Thoracic aorta (tissue), 2 donors: Measurements from ENCODE around the gene MYADML2. TPM values are rescaled to one million over a fixed set of nuclear protein-coding genes. Genes with fewer than 3 reads are reported as not detected.

ENCODE experiments used
- ATAC-seq: fragments of 150-250 bp; one replicate; pipeline ENCODE4 v1.8.0; 2017; ENCODE audit warnings: low read depth; ENCODE audit not compliant: insufficient number of reproducible peaks, low FRiP score
- DNase-seq: peaks from one replicate; pipeline ENCODE4 v3.0.0-alpha.2; 2020; ENCODE audit warnings: low spot score
- H3K27ac ChIP-seq, 2 donors: fragments of 200-600 bp; sonication (generic); 1 replicate in 1 of 2; 2 replicates in 1 of 2; pipeline ENCODE4 v1.5.1; 2016; ENCODE audit warnings: mild to moderate bottlenecking in 2 of 2, moderate library complexity in 2 of 2
- H3K27me3 ChIP-seq: fragments of 200-600 bp; sonication (generic); replicated peaks from 2 replicates; pipeline ENCODE4 v1.6.0; 2016; ENCODE audit warnings: mild to moderate bottlenecking; ENCODE audit not compliant: insufficient read depth
- H3K36me3 ChIP-seq: fragments of 200-600 bp; sonication (generic); one replicate; pipeline ENCODE4 v1.5.1; 2016
- H3K4me1 ChIP-seq, 2 donors: fragments of 200-600 bp; sonication (generic); 1 replicate in 1 of 2; 2 replicates in 1 of 2; pipeline versions ENCODE4 v1.5.1 to v1.6.0; 2016; ENCODE audit warnings: low read depth in 2 of 2, mild to moderate bottlenecking in 1 of 2; ENCODE audit not compliant: control insufficient read depth in 1 of 2
- H3K4me3 ChIP-seq: fragments of 200-600 bp; sonication (generic); 2 replicates; pipeline ENCODE4 v1.5.1; 2016; ENCODE audit warnings: mild to moderate bottlenecking
- H3K9me3 ChIP-seq: fragments of 200-600 bp; sonication (generic); 2 replicates; pipeline ENCODE4 v1.5.1; 2016
- total RNA-seq, 2 donors: library from RNA; depleted of rRNA; stranded (reverse); fragments of >200 nt; gene quantifications; one replicate each; pipeline versions ENCODE4 v1.1.0 to v1.2.3, GENCODE V29; 2016
- TF ChIP-seq, protein P1 (sequence below): fragments of 200-600 bp; sonication (generic); IDR thresholded peaks from one replicate; pipeline ENCODE4 v1.5.1; 2019; ENCODE audit warnings: antibody characterized with exemption

Gene MYADML2
- total RNA-seq, 2 donors from 2014 or later, result not detected

- no peak overlapping the region for H3K4me3 ChIP-seq
- peaks cover 9 to 19% of the 10 kb centered on the region in 2 donors for H3K4me1 ChIP-seq
- DNase-seq, result no peak
- no peaks in the 10 kb centered on the region for H3K27me3 ChIP-seq
- ATAC-seq, result no peak
- peaks cover 9% of the 10 kb centered on the region for H3K36me3 ChIP-seq
- TF ChIP-seq, protein P1, sequence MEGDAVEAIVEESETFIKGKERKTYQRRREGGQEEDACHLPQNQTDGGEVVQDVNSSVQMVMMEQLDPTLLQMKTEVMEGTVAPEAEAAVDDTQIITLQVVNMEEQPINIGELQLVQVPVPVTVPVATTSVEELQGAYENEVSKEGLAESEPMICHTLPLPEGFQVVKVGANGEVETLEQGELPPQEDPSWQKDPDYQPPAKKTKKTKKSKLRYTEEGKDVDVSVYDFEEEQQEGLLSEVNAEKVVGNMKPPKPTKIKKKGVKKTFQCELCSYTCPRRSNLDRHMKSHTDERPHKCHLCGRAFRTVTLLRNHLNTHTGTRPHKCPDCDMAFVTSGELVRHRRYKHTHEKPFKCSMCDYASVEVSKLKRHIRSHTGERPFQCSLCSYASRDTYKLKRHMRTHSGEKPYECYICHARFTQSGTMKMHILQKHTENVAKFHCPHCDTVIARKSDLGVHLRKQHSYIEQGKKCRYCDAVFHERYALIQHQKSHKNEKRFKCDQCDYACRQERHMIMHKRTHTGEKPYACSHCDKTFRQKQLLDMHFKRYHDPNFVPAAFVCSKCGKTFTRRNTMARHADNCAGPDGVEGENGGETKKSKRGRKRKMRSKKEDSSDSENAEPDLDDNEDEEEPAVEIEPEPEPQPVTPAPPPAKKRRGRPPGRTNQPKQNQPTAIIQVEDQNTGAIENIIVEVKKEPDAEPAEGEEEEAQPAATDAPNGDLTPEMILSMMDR, result no peak
- H3K9me3 ChIP-seq, result no peaks in the 10 kb centered on the region
- no peak overlapping the region for H3K27ac ChIP-seq
These were observed 46.9 kb upstream of the MYADML2 start for GRCh38 chr17:81993729-81994592.

- ATAC-seq, result no peak
- Histone ChIP-seq H3K4me1 (peaks cover 9 to 19% of the 10 kb centered on the region in 2 donors), H3K9me3 (no peaks in the 10 kb centered on the region), H3K27ac (peak overlapping the region in 1 of 2 donors; percentile 30), H3K36me3 (peaks cover 9% of the 10 kb centered on the region), H3K27me3 (no peaks in the 10 kb centered on the region), H3K4me3 (peak overlapping the region; percentile 58)
- TF ChIP-seq, protein P1, result no peak
- no peak for DNase-seq
These were observed 45.5 kb upstream of the MYADML2 start for GRCh38 chr17:81992306-81993102.

GRCh38 chr17:81991684-81992305 is 44.8 kb upstream of the MYADML2 start:
- peak; percentile 33 for ATAC-seq
- Histone ChIP-seq H3K36me3 (peaks cover 6% of the 10 kb centered on the region), H3K27ac (peak overlapping the region in 1 of 2 donors; percentile 30), H3K4me3 (peak overlapping the region; percentile 58), H3K27me3 (no peaks in the 10 kb centered on the region), H3K9me3 (no peaks in the 10 kb centered on the region), H3K4me1 (peaks cover 9 to 19% of the 10 kb centered on the region in 2 donors)
- peak; percentile 29 for DNase-seq
- TF ChIP-seq, protein P1, result no peak

GRCh38 chr17:81990836-81991683 is 44.0 kb upstream of the MYADML2 start:
- no peak for ATAC-seq

More at GRCh38 chr17:81990836-81991683, 44.0 kb upstream of the MYADML2 start:
- peak overlapping the region; percentile 58 for H3K4me3 ChIP-seq
- peaks cover 9 to 19% of the 10 kb centered on the region in 2 donors for H3K4me1 ChIP-seq
- no peak for DNase-seq
- H3K36me3 ChIP-seq, result peaks cover 2% of the 10 kb centered on the region
- H3K27me3 ChIP-seq, result no peaks in the 10 kb centered on the region
- TF ChIP-seq, protein P1, result no peak
- peak overlapping the region in 1 of 2 donors; percentile 30 for H3K27ac ChIP-seq
- no peaks in the 10 kb centered on the region for H3K9me3 ChIP-seq
